HL-60 (cell line): ENCODE data around the gene DPP6.

Source experiments
- CTCF ChIP-seq: IDR thresholded peaks from one replicate; pipeline ENCODE4 v1.5.1; 2011; ENCODE audit warnings: low read length, control low read depth, inconsistent platforms; ENCODE audit not compliant: insufficient read depth
- GABPA ChIP-seq: IDR thresholded peaks from 2 replicates; pipeline ENCODE4 v1.6.1; 2012; ENCODE audit warnings: low read depth

GRCh38 chr7:154852205-154852604 is 800.0 kb downstream of the DPP6 start:
- no peak for TF ChIP-seq CTCF
- no peak for TF ChIP-seq GABPA
